ENCODE measurements around the gene PPHLN1. TPM values are rescaled to one million over a fixed set of nuclear protein-coding genes. Genes with fewer than 3 reads are reported as not detected.

PPHLN1 gene
- total RNA-seq, 1 experiment from 2014 or later: 87.6 TPM

GRCh38 chr12:42298887-42299286 lies 27.1 kb upstream of the PPHLN1 start:
- ChIA-PET POLR2A (no interaction called here), CTCF (interaction anchor here (0.6 to 0.8 kb wide), 4 partner anchors 10 to 275 kb away, joined by 3 to 8 read pairs (median 5); partner anchors contain the start of genes PPHLN1 and ZCRB1)
- Mint-ChIP-seq H3K27me3 (ENCODE audit: insufficient read depth, unreplicated experiment) (no peaks in the 10 kb centered on the region), H3K4me3 (ENCODE audit: unreplicated experiment) (no peak overlapping the region), H3K36me3 (ENCODE audit: insufficient read depth, unreplicated experiment) (no peaks in the 10 kb centered on the region), H3K27ac (ENCODE audit: unreplicated experiment) (no peak overlapping the region), H3K4me1 (ENCODE audit: low read depth, unreplicated experiment) (peaks cover 7% of the 10 kb centered on the region), H3K9me3 (ENCODE audit: unreplicated experiment) (no peaks in the 10 kb centered on the region)
- no peak overlapping the region for H3K4me3 ChIP-seq (ENCODE audit: low read depth, low read length)
- no peak for TF ChIP-seq CTCF (IDR thresholded peaks at IDR 0.05; ENCODE audit: insufficient read depth in 1 of 2, low read depth in 1 of 2, low read length in 1 of 2, severe bottlenecking in 1 of 2, unreplicated experiment in 1 of 2)
- intact Hi-C loops (cut with micrococcal nuclease; ENCODE audit: unreplicated experiment): no loop called here
- BruUV-seq (replicated peaks): no TSS peak
- H3K9me3 ChIP-seq: no peaks in the 10 kb centered on the region
- no peaks in the 10 kb centered on the region for H3K4me1 ChIP-seq
- no peaks in the 10 kb centered on the region for H3K36me3 ChIP-seq (ENCODE audit: control insufficient read depth, insufficient read depth, low read length)
- H3K27me3 ChIP-seq (replicated peaks; ENCODE audit: control insufficient read depth, insufficient read depth, low read length): no peaks in the 10 kb centered on the region
- no peak for DNase-seq

GRCh38 chr12:42299392-42300308 lies 26.3 kb upstream of the PPHLN1 start:
- POLR2A ChIA-PET: no interaction called here
- no peaks in the 10 kb centered on the region for H3K4me1 ChIP-seq
- H3K27me3 ChIP-seq (replicated peaks; ENCODE audit: control insufficient read depth, insufficient read depth, low read length): no peaks in the 10 kb centered on the region
- H3K36me3 ChIP-seq (ENCODE audit: control insufficient read depth, insufficient read depth, low read length): no peaks in the 10 kb centered on the region
- BruUV-seq (replicated peaks): no TSS peak
- intact Hi-C loops (cut with micrococcal nuclease; ENCODE audit: unreplicated experiment): no loop called here
- no peak overlapping the region for H3K4me3 ChIP-seq (ENCODE audit: low read depth, low read length)
- H3K9me3 Mint-ChIP-seq (ENCODE audit: unreplicated experiment): no peaks in the 10 kb centered on the region
- H3K4me3 Mint-ChIP-seq (ENCODE audit: unreplicated experiment): no peak overlapping the region
- no peak for DNase-seq
- H3K9me3 ChIP-seq: no peaks in the 10 kb centered on the region
- H3K4me1 Mint-ChIP-seq (ENCODE audit: low read depth, unreplicated experiment): peaks cover 7% of the 10 kb centered on the region
- H3K27ac Mint-ChIP-seq (ENCODE audit: unreplicated experiment): no peak overlapping the region
- TF ChIP-seq CTCF (IDR thresholded peaks at IDR 0.05; ENCODE audit: insufficient read depth in 1 of 2, low read depth in 1 of 2, low read length in 1 of 2, severe bottlenecking in 1 of 2, unreplicated experiment in 1 of 2): no peak
- H3K36me3 Mint-ChIP-seq (ENCODE audit: insufficient read depth, unreplicated experiment): no peaks in the 10 kb centered on the region
- no peaks in the 10 kb centered on the region for H3K27me3 Mint-ChIP-seq (ENCODE audit: insufficient read depth, unreplicated experiment)
- CTCF ChIA-PET: interaction anchor here (0.6 to 0.7 kb wide), 2 partner anchors 39 to 276 kb away, joined by 4 to 6 read pairs; no protein-coding TSS in a partner anchor

- no TSS peak for BruUV-seq (replicated peaks)
- Histone ChIP-seq H3K27me3 (replicated peaks; ENCODE audit: control insufficient read depth, insufficient read depth, low read length) (no peaks in the 10 kb centered on the region), H3K4me1 (no peaks in the 10 kb centered on the region), H3K9me3 (no peaks in the 10 kb centered on the region), H3K4me3 (ENCODE audit: low read depth, low read length) (no peak overlapping the region), H3K36me3 (ENCODE audit: control insufficient read depth, insufficient read depth, low read length) (no peaks in the 10 kb centered on the region)
- intact Hi-C loops (cut with micrococcal nuclease; ENCODE audit: unreplicated experiment): no loop called here
- Mint-ChIP-seq H3K27ac (ENCODE audit: unreplicated experiment) (no peak overlapping the region), H3K4me3 (ENCODE audit: unreplicated experiment) (no peak overlapping the region), H3K4me1 (ENCODE audit: low read depth, unreplicated experiment) (no peaks in the 10 kb centered on the region), H3K36me3 (ENCODE audit: insufficient read depth, unreplicated experiment) (no peaks in the 10 kb centered on the region), H3K9me3 (ENCODE audit: unreplicated experiment) (no peaks in the 10 kb centered on the region), H3K27me3 (ENCODE audit: insufficient read depth, unreplicated experiment) (no peaks in the 10 kb centered on the region)
- DNase-seq: no peak
- TF ChIP-seq CTCF (IDR thresholded peaks at IDR 0.05; ENCODE audit: insufficient read depth in 1 of 2, low read depth in 1 of 2, low read length in 1 of 2, severe bottlenecking in 1 of 2, unreplicated experiment in 1 of 2): no peak
- POLR2A ChIA-PET: no interaction called here
- CTCF ChIA-PET: no interaction called here
Observed at GRCh38 chr12:42306297-42306696, 19.7 kb upstream of the PPHLN1 start.
